ENCODE results near the gene SLC30A2.

SLC30A2 gene

GRCh38 chr1:25987951-25988350, 58.0 kb downstream of the SLC30A2 start:
- no peak for DNase-seq (ENCODE audit: low read depth)
- no peak for TF ChIP-seq CTCF (IDR thresholded peaks at IDR 0.05; ENCODE audit: insufficient read depth, low read depth, low read length, missing control alignments)
- no peak overlapping the region for H3K4me3 ChIP-seq (ENCODE audit: low read depth, low read length)
